ENCODE data around the gene TBC1D8.

GRCh38 chr2:101045330-101045729 is 105.9 kb downstream of the TBC1D8 start:
- TF ChIP-seq CTCF (IDR thresholded peaks at IDR 0.05) = no peak
- TF ChIP-seq POLR2A (IDR thresholded peaks at IDR 0.05) = no peak
